Common myeloid progenitor, CD34-positive (primary cell): ENCODE measurements around the gene OLFM1.

Experiments
- CTCF ChIA-PET: fragments of 350-600 bp; sonication (Branson Sonifier 250); formaldehyde crosslinking; loops from one replicate; lab custom pipeline; 2021; ENCODE audit warnings: antibody characterized with exemption; lab: Charles Lee
- POLR2A ChIA-PET: fragments of 350-600 bp; sonication (Branson Sonifier 250); formaldehyde crosslinking; loops from one replicate; lab custom pipeline; 2021; ENCODE audit warnings: antibody characterized with exemption; lab: Charles Lee
- DNase-seq, 3 donors: peaks; one replicate each; pipeline versions ENCODE4 v3.0.0 to v3.0.0-alpha.2; 2013
- H3K27ac ChIP-seq, 2 experiments: 1 replicate in 1 of 2; 2 replicates in 1 of 2; pipeline ENCODE4 v1.7.0; 2013; ENCODE audit warnings: inconsistent platforms in 2 of 2, low read length in 2 of 2, mild to moderate bottlenecking in 2 of 2, low read depth in 1 of 2, moderate library complexity in 1 of 2; ENCODE audit not compliant: severe bottlenecking in 2 of 2, insufficient read depth in 1 of 2, poor library complexity in 1 of 2
- H3K27me3 ChIP-seq, 5 experiments: replicated peaks in 2 of 5; 1 replicate in 3 of 5; 2 replicates in 2 of 5; pipeline versions ENCODE4 v1.6.1 to v1.7.0; 2013; ENCODE audit warnings: low read length in 4 of 5, mild to moderate bottlenecking in 2 of 5, moderate library complexity in 2 of 5, inconsistent platforms in 1 of 5; ENCODE audit not compliant: insufficient read depth in 5 of 5, control insufficient read depth in 4 of 5
- H3K36me3 ChIP-seq, 4 experiments: 1 replicate in 2 of 4; 2 replicates in 2 of 4; pipeline versions ENCODE4 v1.6.1 to v1.7.0; 2013; ENCODE audit warnings: low read length in 3 of 4, control low read depth in 1 of 4, mild to moderate bottlenecking in 1 of 4; ENCODE audit not compliant: control insufficient read depth in 4 of 4, insufficient read depth in 4 of 4
- H3K4me1 ChIP-seq, 4 experiments: 1 replicate in 3 of 4; 2 replicates in 1 of 4; pipeline versions ENCODE4 v1.6.1 to v1.7.1; 2013; ENCODE audit warnings: low read length in 3 of 4, mild to moderate bottlenecking in 3 of 4, control low read depth in 1 of 4, inconsistent platforms in 1 of 4, moderate library complexity in 1 of 4; ENCODE audit not compliant: control insufficient read depth in 4 of 4, insufficient read depth in 4 of 4; ENCODE audit errors: control extremely low read depth in 1 of 4
- H3K4me3 ChIP-seq, 7 experiments: 1 replicate in 4 of 7; 2 replicates in 3 of 7; pipeline versions ENCODE4 v1.5.1 to v1.7.0; 2013; ENCODE audit warnings: mild to moderate bottlenecking in 7 of 7, low read length in 6 of 7, moderate library complexity in 6 of 7, inconsistent platforms in 2 of 7, low read depth in 2 of 7, control low read depth in 1 of 7; ENCODE audit not compliant: insufficient read depth in 4 of 7, control insufficient read depth in 1 of 7; ENCODE audit errors: extremely low read depth in 1 of 7
- H3K9me3 ChIP-seq, 5 experiments: 1 replicate in 4 of 5; 2 replicates in 1 of 5; pipeline versions ENCODE4 v1.6.1 to v1.7.1; 2013; ENCODE audit warnings: low read length in 4 of 5, mild to moderate bottlenecking in 2 of 5, inconsistent platforms in 1 of 5, low read depth in 1 of 5, moderate library complexity in 1 of 5; ENCODE audit not compliant: control insufficient read depth in 4 of 5, insufficient read depth in 2 of 5; ENCODE audit errors: control extremely low read depth in 1 of 5
- WGBS: methylation state at CpG from one replicate; pipeline ENCODE4 v1.1.5; 2013; ENCODE audit not compliant: insufficient coverage; 5-methylcytosine and 5-hydroxymethylcytosine counted together

The OLFM1 gene

DNA sequence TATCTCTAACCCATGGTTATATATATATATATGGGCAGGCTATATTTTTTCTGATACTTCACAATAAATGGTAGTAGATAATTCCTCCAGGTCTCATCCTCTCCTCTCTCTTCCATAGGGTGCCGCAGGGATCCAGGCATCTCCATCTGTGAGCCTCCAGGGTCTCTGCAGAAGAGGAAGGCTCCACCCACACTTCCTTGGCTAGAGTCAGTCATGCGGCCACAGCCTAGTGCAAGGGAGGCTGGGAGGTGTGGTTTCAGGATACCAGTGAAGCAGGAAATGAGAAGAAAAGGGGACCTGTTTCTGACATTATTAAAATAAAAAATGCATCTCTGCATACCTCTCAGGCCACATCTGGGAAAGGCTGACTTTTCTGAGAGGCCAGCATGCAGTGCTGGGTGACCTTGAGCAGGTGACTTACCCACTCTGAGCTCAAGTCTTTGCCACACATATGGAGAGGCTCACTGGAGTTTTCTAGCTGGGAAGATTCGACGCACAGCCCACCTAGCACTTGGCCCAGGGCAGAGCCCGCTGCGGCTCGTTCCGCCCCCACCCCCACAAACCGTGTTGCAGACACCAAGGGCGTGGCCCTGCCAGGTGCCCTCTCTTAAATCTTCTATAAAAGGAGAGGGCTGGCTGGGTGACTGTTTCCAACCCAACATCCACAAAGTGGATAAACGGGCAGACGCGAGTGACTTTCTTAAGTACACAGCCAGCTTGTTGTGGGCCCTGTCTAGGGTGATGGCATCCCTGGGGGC is 47.9 kb downstream of the OLFM1 start:
- no peaks in the 10 kb centered on the region for H3K36me3 ChIP-seq
- WGBS: 85% methylated on average over 4 of the region's 13 CpGs
- H3K9me3 ChIP-seq: peaks cover 0 to 8% (median 0%) of the 10 kb centered on the region in 5 experiments
- ChIA-PET CTCF (no interaction called here), POLR2A (no interaction called here)
- H3K4me3 ChIP-seq: no peak overlapping the region
- H3K4me1 ChIP-seq: no peaks in the 10 kb centered on the region
- no peak for DNase-seq
- peaks cover 0 to 71% (median 4%) of the 10 kb centered on the region in 5 experiments for H3K27me3 ChIP-seq
- no peak overlapping the region for H3K27ac ChIP-seq

DNA sequence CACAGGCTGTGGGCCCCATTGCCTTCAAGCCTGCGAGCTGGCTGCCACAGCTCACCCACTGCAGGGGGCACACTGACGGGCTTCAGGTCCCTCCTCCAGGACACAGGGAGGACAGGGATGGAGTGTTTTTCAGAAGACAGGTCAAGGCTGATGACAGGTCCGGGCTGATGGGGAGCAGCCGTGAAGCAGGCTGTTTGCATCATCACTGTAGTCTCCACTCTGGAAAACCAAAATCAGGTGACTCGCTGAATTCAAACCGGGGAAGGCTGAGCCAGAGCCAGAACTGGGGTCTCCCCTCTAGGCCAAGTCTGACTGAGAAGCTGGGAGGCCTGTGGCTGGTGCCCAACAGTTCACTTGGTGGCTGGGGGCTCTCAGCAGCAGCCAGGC is 48.5 kb downstream of the OLFM1 start:
- H3K36me3 ChIP-seq: no peaks in the 10 kb centered on the region
- H3K9me3 ChIP-seq: peaks cover 0 to 8% (median 0%) of the 10 kb centered on the region in 5 experiments
- ChIA-PET POLR2A (no interaction called here), CTCF (no interaction called here)
- 87% methylated on average over 6 of the region's 6 CpGs for WGBS
- H3K27ac ChIP-seq: no peak overlapping the region
- DNase-seq: no peak
- no peak overlapping the region for H3K4me3 ChIP-seq
- H3K4me1 ChIP-seq: no peaks in the 10 kb centered on the region
- peaks cover 0 to 67% (median 4%) of the 10 kb centered on the region in 5 experiments for H3K27me3 ChIP-seq

DNA sequence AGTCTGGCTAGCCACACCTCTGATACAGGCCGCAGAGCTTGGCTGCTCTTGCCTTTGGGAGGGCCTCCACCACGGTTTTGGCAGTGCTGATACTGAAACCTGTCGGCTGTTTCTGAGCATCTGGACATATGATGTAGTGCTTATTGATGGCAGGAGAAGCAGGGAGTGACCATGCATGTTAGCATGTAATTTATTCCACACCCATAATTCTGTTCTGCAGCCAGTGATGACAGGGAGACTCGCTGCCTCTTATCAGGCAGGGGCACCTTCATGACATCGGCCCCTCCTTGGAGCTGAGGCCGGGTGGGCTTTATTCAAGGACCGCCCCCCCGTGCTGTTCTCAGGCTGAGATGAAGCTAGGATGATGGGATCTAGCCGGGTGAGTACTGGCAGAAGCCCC is 49.0 kb downstream of the OLFM1 start:
- Histone ChIP-seq H3K9me3 (peaks cover 0 to 8% (median 0%) of the 10 kb centered on the region in 5 experiments), H3K36me3 (no peaks in the 10 kb centered on the region), H3K4me1 (no peaks in the 10 kb centered on the region), H3K27ac (no peak overlapping the region), H3K27me3 (peaks cover 0 to 63% (median 4%) of the 10 kb centered on the region in 5 experiments), H3K4me3 (no peak overlapping the region)
- DNase-seq: no peak
- ChIA-PET POLR2A (no interaction called here), CTCF (no interaction called here)
- 85% methylated on average over 5 of the region's 9 CpGs for WGBS

DNA sequence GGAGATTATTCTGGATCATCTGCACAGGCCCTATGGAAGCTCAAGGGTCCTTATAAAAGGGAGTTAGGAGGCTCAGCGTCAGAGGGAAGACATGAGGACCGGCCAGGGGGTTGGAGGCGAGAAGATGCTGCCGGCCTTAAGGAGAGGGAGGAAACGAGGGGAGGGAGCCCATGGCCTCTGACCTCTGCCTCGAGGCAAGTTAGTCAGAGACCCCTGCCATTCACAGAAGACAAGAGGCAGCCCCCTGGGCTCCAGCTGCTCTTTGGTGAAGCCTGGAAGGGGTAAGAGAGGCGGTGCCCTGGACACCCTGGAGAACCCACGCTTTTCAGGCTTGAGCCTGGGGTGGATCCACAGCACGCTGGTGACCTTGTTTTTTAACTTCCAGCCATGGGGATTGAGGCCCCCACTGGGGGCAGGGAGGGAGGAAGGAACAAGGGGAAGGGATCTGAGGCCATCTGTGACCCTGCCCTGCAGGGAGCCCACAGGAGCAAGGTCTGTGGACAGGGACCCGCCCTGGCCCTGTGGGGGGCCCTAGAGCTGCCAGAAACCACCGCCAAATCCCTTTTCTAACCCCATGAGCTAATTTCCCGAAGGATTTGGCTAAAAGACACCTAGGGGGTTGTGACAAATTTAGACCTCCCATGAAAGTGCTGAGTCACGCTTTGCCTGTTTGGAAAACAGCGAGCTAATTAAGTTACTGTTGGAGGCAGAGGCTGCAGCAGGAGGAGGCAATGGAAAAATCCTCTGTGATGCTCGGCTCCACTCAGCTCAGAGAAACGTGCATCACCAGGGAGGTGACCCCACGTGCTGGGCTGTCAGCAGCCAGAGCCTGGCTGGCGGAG is 49.7 kb downstream of the OLFM1 start:
- no peaks in the 10 kb centered on the region for H3K4me1 ChIP-seq
- DNase-seq: no peak
- CTCF ChIA-PET: no interaction called here
- peaks cover 0 to 56% (median 4%) of the 10 kb centered on the region in 5 experiments for H3K27me3 ChIP-seq
- no peak overlapping the region for H3K27ac ChIP-seq
- WGBS: 39% methylated on average over 16 of the region's 18 CpGs
- no peak overlapping the region for H3K4me3 ChIP-seq
- H3K36me3 ChIP-seq: no peaks in the 10 kb centered on the region
- POLR2A ChIA-PET: no interaction called here
- peaks cover 0 to 8% (median 0%) of the 10 kb centered on the region in 5 experiments for H3K9me3 ChIP-seq

DNA sequence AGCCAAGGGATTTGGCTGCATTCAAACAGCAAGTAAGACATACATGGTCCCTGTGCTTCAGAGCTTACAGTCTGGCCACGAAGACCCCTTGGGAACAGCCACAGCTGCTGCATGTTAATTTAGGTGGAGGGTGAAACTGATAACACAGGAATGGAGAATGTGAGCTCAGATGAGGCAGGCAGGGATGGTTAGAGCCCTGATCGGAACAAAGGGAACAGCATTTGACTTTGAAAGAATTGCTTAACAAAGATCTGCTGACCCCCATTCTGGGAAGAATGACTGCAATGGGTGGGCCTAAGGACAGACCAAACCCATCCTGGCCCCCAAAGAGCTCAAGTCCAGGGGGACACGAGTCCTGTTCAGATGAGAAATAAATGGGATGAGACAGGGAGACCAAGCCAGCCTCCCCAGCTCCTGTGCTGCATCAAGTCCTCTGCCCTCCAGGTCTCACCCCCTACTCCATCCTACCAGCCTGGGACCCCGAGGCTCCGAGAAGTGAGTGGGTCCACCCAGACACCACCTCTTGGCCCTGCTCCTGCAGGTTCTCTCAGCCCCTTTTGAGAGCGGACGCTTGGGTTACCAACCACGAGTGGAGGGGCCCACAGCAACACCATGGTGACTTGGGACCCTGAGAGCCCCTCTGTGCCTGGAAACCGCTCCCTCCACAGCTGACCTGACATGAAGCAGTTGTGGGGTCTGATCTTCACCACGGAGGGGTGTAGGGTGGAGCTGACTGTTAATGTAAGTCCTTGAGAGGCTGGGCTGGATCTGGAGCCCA is 50.8 kb downstream of the OLFM1 start:
- H3K9me3 ChIP-seq: peaks cover 0 to 8% (median 0%) of the 10 kb centered on the region in 5 experiments
- ChIA-PET CTCF (no interaction called here), POLR2A (no interaction called here)
- no peaks in the 10 kb centered on the region for H3K36me3 ChIP-seq
- 94% methylated on average over 8 of the region's 10 CpGs for WGBS
- H3K27ac ChIP-seq: no peak overlapping the region
- DNase-seq: no peak
- H3K27me3 ChIP-seq: peaks cover 0 to 45% (median 7%) of the 10 kb centered on the region in 5 experiments
- no peaks in the 10 kb centered on the region for H3K4me1 ChIP-seq
- H3K4me3 ChIP-seq: no peak overlapping the region

DNA sequence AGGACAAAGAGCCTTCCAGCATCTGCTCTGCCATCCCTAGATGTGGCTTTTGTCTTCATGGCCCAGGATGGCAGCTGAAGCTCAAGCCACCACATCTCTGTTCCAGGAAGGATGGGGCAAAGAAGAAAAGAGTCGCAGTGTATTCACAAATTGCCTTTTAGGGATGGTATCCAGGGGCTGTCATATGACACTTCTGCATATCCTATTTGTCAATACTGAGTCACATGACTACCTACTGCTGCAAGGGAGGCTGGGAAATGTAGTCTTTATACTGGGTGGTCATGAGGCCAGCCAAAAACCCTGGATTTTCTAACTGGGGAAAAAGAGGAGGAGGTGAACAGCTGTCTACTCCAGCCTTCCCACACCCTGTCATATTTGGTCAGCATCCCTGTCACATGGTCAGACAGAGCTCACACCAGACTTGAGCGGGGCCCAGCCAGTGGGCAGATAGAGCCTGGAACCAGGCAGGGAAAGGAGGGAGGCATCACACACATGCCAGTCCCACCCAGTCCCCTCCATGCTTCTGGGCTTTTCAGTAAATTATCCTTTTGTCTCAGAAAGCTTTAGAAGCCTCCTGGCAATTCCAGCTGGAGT is 52.0 kb downstream of the OLFM1 start:
- no CpG with 5 or more reads among the region's 2 CpGs for WGBS
- Histone ChIP-seq H3K9me3 (peaks cover 0 to 8% (median 0%) of the 10 kb centered on the region in 5 experiments), H3K27me3 (peaks cover 0 to 42% (median 9%) of the 10 kb centered on the region in 5 experiments), H3K36me3 (no peaks in the 10 kb centered on the region), H3K27ac (no peak overlapping the region), H3K4me3 (no peak overlapping the region), H3K4me1 (no peaks in the 10 kb centered on the region)
- CTCF ChIA-PET: no interaction called here
- DNase-seq: no peak
- POLR2A ChIA-PET: no interaction called here
